WERI-Rb-1 (cell line): ENCODE results near the gene CFHR2.

Experiments used
- DNase-seq: peaks from one replicate; pipeline ENCODE4 v3.0.0-alpha.2; 2020
- H3K27ac ChIP-seq: fragments of 250-450 bp; sonication (Bioruptor Pico); 2 replicates; pipeline ENCODE4 v1.5.1; 2020; ENCODE audit warnings: mild to moderate bottlenecking, moderate library complexity
- H3K27me3 ChIP-seq: fragments of 250-450 bp; sonication (Bioruptor Pico); 2 replicates; pipeline ENCODE4 v1.5.1; 2021; ENCODE audit warnings: mild to moderate bottlenecking, low read depth, moderate library complexity; ENCODE audit not compliant: insufficient read depth, severe bottlenecking
- H3K36me3 ChIP-seq: fragments of 250-450 bp; sonication (Bioruptor Pico); 2 replicates; pipeline ENCODE4 v1.5.1; 2020; ENCODE audit warnings: mild to moderate bottlenecking, moderate library complexity
- H3K4me3 ChIP-seq: 2 replicates; pipeline ENCODE4 v1.5.1; 2011; ENCODE audit warnings: low read depth, mild to moderate bottlenecking, control low read depth, low read length
- H3K9me3 ChIP-seq: fragments of 250-450 bp; sonication (Bioruptor Pico); 2 replicates; pipeline ENCODE4 v1.5.1; 2021; ENCODE audit warnings: mild to moderate bottlenecking, moderate library complexity; ENCODE audit not compliant: severe bottlenecking
- CTCF ChIP-seq: IDR thresholded peaks from 2 replicates; pipeline ENCODE4 v1.5.1; 2011; ENCODE audit warnings: low read depth, mild to moderate bottlenecking, control low read depth, inconsistent platforms, low read length

CFHR2 gene

GRCh38 chr1:196997423-196997822 lies 53.9 kb downstream of the CFHR2 start:
- H3K27me3 ChIP-seq: no peaks in the 10 kb centered on the region
- no peak overlapping the region for H3K4me3 ChIP-seq
- no peak for DNase-seq
- no peaks in the 10 kb centered on the region for H3K36me3 ChIP-seq
- no peak overlapping the region for H3K27ac ChIP-seq
- TF ChIP-seq CTCF: no peak
- no peaks in the 10 kb centered on the region for H3K9me3 ChIP-seq

- H3K27me3 ChIP-seq: no peaks in the 10 kb centered on the region
- no peak overlapping the region for H3K4me3 ChIP-seq
- H3K27ac ChIP-seq: no peak overlapping the region
- no peak for DNase-seq
- no peak for TF ChIP-seq CTCF
- H3K9me3 ChIP-seq: no peaks in the 10 kb centered on the region
- no peaks in the 10 kb centered on the region for H3K36me3 ChIP-seq
Measured at GRCh38 chr1:197001828-197002227, 58.3 kb downstream of the CFHR2 start.

- Histone ChIP-seq H3K4me3 (no peak overlapping the region), H3K27me3 (no peaks in the 10 kb centered on the region), H3K27ac (no peak overlapping the region), H3K36me3 (no peaks in the 10 kb centered on the region), H3K9me3 (no peaks in the 10 kb centered on the region)
- DNase-seq: no peak
- no peak for TF ChIP-seq CTCF
Measured at GRCh38 chr1:197003132-197003531, 59.6 kb downstream of the CFHR2 start.

GRCh38 chr1:197008861-197009260 lies 65.3 kb downstream of the CFHR2 start:
- Histone ChIP-seq H3K9me3 (peaks cover 5% of the 10 kb centered on the region), H3K27me3 (no peaks in the 10 kb centered on the region), H3K36me3 (no peaks in the 10 kb centered on the region), H3K4me3 (no peak overlapping the region), H3K27ac (no peak overlapping the region)
- no peak for TF ChIP-seq CTCF
- peak; percentile 33 for DNase-seq
